GM12891 (cell line): ENCODE results near the gene CTSK.

Experiments
- DNase-seq: peaks from one replicate; pipeline ENCODE4 v3.0.0; 2011; ENCODE audit warnings: low spot score; ENCODE audit not compliant: insufficient read length
- FAIRE-seq: peaks from 2 replicates; lab custom pipeline; 2011; peaks lifted over from hg19 to GRCh38; lab: Jason Lieb, UNC
- PAX5 ChIP-seq: IDR thresholded peaks from 2 replicates; pipeline ENCODE4 v1.6.1; 2011; ENCODE audit warnings: low read length, moderate library complexity, mild to moderate bottlenecking; ENCODE audit not compliant: insufficient read depth, severe bottlenecking
- POLR2A ChIP-seq: IDR thresholded peaks from 2 replicates; pipeline ENCODE4 v1.6.1; 2011; ENCODE audit warnings: low read depth, low read length, control low read depth
- POLR2AphosphoS5 ChIP-seq: IDR thresholded peaks from 2 replicates; pipeline ENCODE4 v1.6.1; 2011; ENCODE audit warnings: low read depth, low read length, control low read depth
- POU2F2 ChIP-seq: IDR thresholded peaks from 2 replicates; pipeline ENCODE4 v1.6.1; 2011; ENCODE audit warnings: low read depth, mild to moderate bottlenecking, control low read depth, low read length, moderate library complexity
- SPI1 ChIP-seq: IDR thresholded peaks from 2 replicates; pipeline ENCODE4 v1.6.1; 2011; ENCODE audit warnings: low read depth, low read length, control low read depth
- TAF1 ChIP-seq: IDR thresholded peaks from 2 replicates; pipeline ENCODE4 v1.6.1; 2011; ENCODE audit warnings: low read depth, low read length, control low read depth

The CTSK gene

DNA sequence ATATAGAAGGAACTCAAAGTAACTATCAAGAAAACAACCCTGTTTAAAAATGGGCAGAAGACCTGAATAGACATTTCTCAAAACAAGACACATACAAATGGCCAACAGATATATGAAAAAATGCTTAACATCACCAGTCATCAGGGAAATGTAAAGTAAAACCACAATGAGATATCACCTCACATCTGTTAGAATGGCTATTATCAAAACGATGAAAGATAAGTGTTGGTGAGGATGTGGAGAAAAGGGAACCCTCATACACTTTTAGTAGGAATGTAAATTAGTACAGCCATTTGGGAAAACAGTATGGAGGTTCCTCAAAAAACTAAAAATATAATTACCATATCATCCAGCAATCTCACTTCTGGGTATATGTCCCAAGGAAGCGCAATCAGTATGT lies 45.5 kb downstream of the CTSK start:
- no peak for DNase-seq
- FAIRE-seq: no peak
- TF ChIP-seq POU2F2: no peak
- no peak for TF ChIP-seq POLR2AphosphoS5
- no peak for TF ChIP-seq TAF1
- TF ChIP-seq POLR2A: no peak
- TF ChIP-seq SPI1: no peak
- TF ChIP-seq PAX5: no peak

- FAIRE-seq: no peak
- no peak for DNase-seq
- TF ChIP-seq POLR2AphosphoS5 (no peak), PAX5 (no peak), SPI1 (no peak), POU2F2 (no peak)
Measured at GRCh38 chr1:150761801-150762200, 46.3 kb downstream of the CTSK start.

DNA sequence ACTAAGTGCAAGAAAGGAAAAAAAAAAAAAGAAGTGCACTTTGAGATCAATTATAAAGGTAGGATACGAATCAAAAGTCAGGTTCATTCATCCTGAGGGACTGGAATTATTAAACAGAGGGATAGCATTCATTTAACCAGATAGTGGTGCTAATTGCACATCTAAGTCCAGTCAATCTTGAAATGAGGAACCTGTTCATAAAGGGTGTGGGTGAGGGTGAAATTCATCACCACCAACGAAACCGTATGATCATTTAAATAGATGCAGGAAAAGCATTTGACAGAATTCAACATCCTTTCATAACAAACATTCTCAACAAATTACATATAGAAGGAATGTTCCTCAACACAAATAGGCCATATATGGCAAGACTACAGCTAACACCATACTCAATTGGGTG lies 48.0 kb downstream of the CTSK start:
- DNase-seq (no peak), FAIRE-seq (peak; percentile 55)
- TF ChIP-seq TAF1 (no peak), POLR2AphosphoS5 (no peak), POU2F2 (no peak), POLR2A (no peak), SPI1 (peak; percentile 28; the same call in 1 of the 2 replicates)

- TF ChIP-seq SPI1 (no peak), PAX5 (no peak), POU2F2 (no peak), TAF1 (no peak)
- FAIRE-seq (no peak), DNase-seq (no peak)
Measured at GRCh38 chr1:150753416-150753815, 54.6 kb downstream of the CTSK start.

DNA sequence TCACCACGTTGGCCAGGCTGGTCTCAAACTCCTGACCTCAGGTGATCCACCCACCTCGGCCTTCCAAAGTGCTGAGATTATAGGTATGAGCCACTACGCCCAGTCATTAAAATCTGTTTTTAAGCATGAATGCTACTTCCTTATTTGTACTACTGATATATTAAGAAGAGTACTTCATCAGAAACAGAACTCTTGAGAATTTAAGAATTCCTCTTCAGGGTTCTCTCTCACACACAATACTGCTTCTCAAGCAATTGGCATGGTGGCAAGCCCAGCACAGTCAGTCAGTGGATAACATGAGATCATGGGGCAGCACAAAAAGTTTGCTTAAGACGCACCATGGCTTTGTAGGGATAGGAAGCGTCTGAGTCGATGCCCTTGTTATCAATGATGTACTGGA lies 56.6 kb downstream of the CTSK start:
- no peak for DNase-seq
- FAIRE-seq: no peak
- TF ChIP-seq POU2F2 (no peak), TAF1 (no peak), POLR2AphosphoS5 (no peak), SPI1 (no peak), POLR2A (no peak), PAX5 (no peak)

GRCh38 chr1:150749720-150750311 lies 58.2 kb downstream of the CTSK start:
- FAIRE-seq (no peak), DNase-seq (no peak)
- TF ChIP-seq TAF1 (no peak), PAX5 (no peak), SPI1 (no peak), POU2F2 (no peak), POLR2A (no peak), POLR2AphosphoS5 (no peak)

- FAIRE-seq: peak; percentile 48
- DNase-seq: no peak
- TF ChIP-seq POLR2AphosphoS5 (no peak), SPI1 (no peak), POU2F2 (no peak), TAF1 (no peak), POLR2A (no peak), PAX5 (no peak)
Measured at GRCh38 chr1:150748878-150749719, 59.0 kb downstream of the CTSK start.
